Spleen (tissue), 11 donors: Measurements from ENCODE around the gene MIEF1. TPM values are rescaled to one million over a fixed set of nuclear protein-coding genes. Genes with fewer than 3 reads are reported as not detected.

ENCODE experiments used
- DNase-seq: peaks from one replicate; pipeline ENCODE4 v3.0.0-alpha.2; 2020
- H3K27ac ChIP-seq, 8 donors: fragments of 200-600 bp; sonication (generic) in 7 of 8; 1 replicate in 4 of 8; 2 replicates in 4 of 8; pipeline versions ENCODE4 v1.5.0 to v1.8.0; 2016 to 2021; ENCODE audit warnings: inconsistent platforms in 4 of 8, mild to moderate bottlenecking in 4 of 8, moderate library complexity in 1 of 8
- H3K27me3 ChIP-seq, 7 donors: fragments of 200-600 bp; sonication (generic) in 6 of 7; replicated peaks in 1 of 7; 1 replicate in 4 of 7; 2 replicates in 3 of 7; pipeline versions ENCODE4 v1.5.0 to v1.8.0; 2016 to 2021; ENCODE audit warnings: inconsistent platforms in 3 of 7, mild to moderate bottlenecking in 1 of 7
- H3K36me3 ChIP-seq, 6 donors: fragments of 200-600 bp; sonication (generic) in 5 of 6; 1 replicate in 4 of 6; 2 replicates in 2 of 6; pipeline versions ENCODE4 v1.5.0 to v1.8.0; 2016 to 2021; ENCODE audit warnings: inconsistent platforms in 2 of 6
- H3K4me1 ChIP-seq, 6 donors: fragments of 200-600 bp; sonication (generic) in 5 of 6; 1 replicate in 3 of 6; 2 replicates in 3 of 6; pipeline versions ENCODE4 v1.5.0 to v1.8.0; 2016 to 2021; ENCODE audit warnings: inconsistent platforms in 3 of 6
- H3K4me3 ChIP-seq, 8 donors: fragments of 200-600 bp; sonication (generic) in 7 of 8; 1 replicate in 4 of 8; 2 replicates in 4 of 8; pipeline versions ENCODE4 v1.5.0 to v1.8.0; 2016 to 2021; ENCODE audit warnings: inconsistent platforms in 4 of 8, mild to moderate bottlenecking in 4 of 8, moderate library complexity in 2 of 8
- H3K9me3 ChIP-seq, 8 donors: fragments of 200-600 bp; sonication (generic) in 7 of 8; 1 replicate in 4 of 8; 2 replicates in 4 of 8; pipeline versions ENCODE4 v1.5.0 to v1.8.0; 2016 to 2021; ENCODE audit warnings: inconsistent platforms in 4 of 8
- CTCF ChIP-seq, 11 experiments: fragments of 200-600 bp in 7 of 11; fragments of 450-650 bp in 4 of 11; sonication (generic) in 4 of 11; IDR thresholded peaks in 8 of 11; conservative IDR thresholded peaks in 3 of 11; 1 replicate in 7 of 11; 2 replicates in 4 of 11; pipeline versions ENCODE4 v1.4.0 to v1.8.0; 2016 to 2021; ENCODE audit warnings: antibody characterized with exemption in 11 of 11, inconsistent platforms in 4 of 11, mild to moderate bottlenecking in 1 of 11
- POLR2A ChIP-seq, 3 donors: fragments of 450-650 bp; IDR thresholded peaks; one replicate each; pipeline ENCODE4 v1.5.1; 2017; ENCODE audit warnings: antibody characterized with exemption in 3 of 3, mild to moderate bottlenecking in 1 of 3
- POLR2AphosphoS5 ChIP-seq, 3 donors: sonication (generic); formaldehyde crosslinking; IDR thresholded peaks; one replicate each; pipeline ENCODE4 v1.5.1; 2017; ENCODE audit warnings: antibody characterized with exemption in 3 of 3
- WGBS, 5 donors: extraction: QIAGEN DNeasy Blood & Tissue Kit in 3 of 5; methylation state at CpG; one replicate each; pipeline versions ENCODE4 v1.1.5 to v1.1.7; 2013 to 2018; 5-methylcytosine and 5-hydroxymethylcytosine counted together
- intact Hi-C: fragments of 100-400 bp; cut with DNase I; formaldehyde crosslinking; loops from one replicate; pipeline ENCODE4 v1.15.0; 2023; ENCODE audit warnings: low total_unique reads
- polyA plus RNA-seq, 3 donors: library from polyadenylated mRNA; stranded (reverse); fragments of 200-250 nt; gene quantifications; one replicate each; pipeline ENCODE4 v1.2.1, GENCODE V29; 2013
- total RNA-seq, 7 donors: library from RNA; depleted of rRNA in 3 of 7; stranded (reverse); fragments of >200 nt in 3 of 7; fragmentation: NEBNext Ultra II Directional in 4 of 7; extraction: Animal tissue kit (Norgen Biotek cat#: 25700) in 4 of 7; gene quantifications; one replicate each; pipeline versions ENCODE4 v1.1.0 to v1.2.1, GENCODE V29; 2016 to 2021
- donor health status: healthy with polysubstance abuse.
- donor health status: DM: no; HTN: no; CAD: no; lungs with moderate emphysema.
- donor health status: DM: no; HTN: no; CAD: no.
- donor health status: Bipolar disorder and iron deficiency.
- donor health status: healthy.
- donor health status: DM: no; HTN: no; CAD: no.
- donor health status: DM: yes; HTN: yes; CAD: no.

MIEF1 gene
- total and polyA plus RNA-seq, 10 donors: 5.8 to 31.4 (median 25.9) TPM

- H3K4me3 ChIP-seq: peak overlapping the region in 1 of 8 donors; percentile 64
Measured at GRCh38 chr22:39530116-39530515, 28.0 kb downstream of the MIEF1 start.

GRCh38 chr22:39530692-39531331 is 28.7 kb downstream of the MIEF1 start:
- intact Hi-C loops: loop anchor here (5.0 kb wide), 1 partner anchor 816 kb away; the partner anchor contains the start of gene ADSL
- Histone ChIP-seq H3K9me3 (no peaks in the 10 kb centered on the region), H3K27me3 (no peaks in the 10 kb centered on the region), H3K36me3 (peaks cover 0 to 52% (median 16%) of the 10 kb centered on the region in 6 donors), H3K27ac (peak overlapping the region in 3 of 8 donors; percentile 92 to 99 (median 97)), H3K4me1 (peaks cover 63 to 91% (median 83%) of the 10 kb centered on the region in 6 donors), H3K4me3 (peak overlapping the region in 4 of 8 donors; percentile 65 to 87 (median 76))
- DNase-seq: no peak
- WGBS, 5 donors: 38 to 54% (median 45%) methylated on average over 9 of the region's 9 CpGs
- TF ChIP-seq CTCF (IDR thresholded peaks at IDR 0.05 in 8 of 11, conservative IDR thresholded peaks at IDR 0.05 in 3 of 11): peak in 3 of 11 experiments; percentile 24 to 27 (median 24)
- no peak for TF ChIP-seq POLR2A (IDR thresholded peaks at IDR 0.05)

More at GRCh38 chr22:39530116-39530515, 28.0 kb downstream of the MIEF1 start:
- peak overlapping the region in 5 of 8 donors; percentile 60 to 99 (median 85) for H3K27ac ChIP-seq
- 60 to 81% (median 66%) methylated on average over 6 of the region's 6 CpGs for WGBS, 5 donors
- H3K4me1 ChIP-seq: peaks cover 69 to 95% (median 89%) of the 10 kb centered on the region in 6 donors
- no peaks in the 10 kb centered on the region for H3K9me3 ChIP-seq
- DNase-seq: no peak
- TF ChIP-seq CTCF (IDR thresholded peaks at IDR 0.05 in 8 of 11, conservative IDR thresholded peaks at IDR 0.05 in 3 of 11): no peak
- no peak for TF ChIP-seq POLR2AphosphoS5 (IDR thresholded peaks at IDR 0.05)
- TF ChIP-seq POLR2A (IDR thresholded peaks at IDR 0.05): no peak
- peaks cover 0 to 59% (median 18%) of the 10 kb centered on the region in 6 donors for H3K36me3 ChIP-seq
- intact Hi-C loops: loop anchor here (5.0 kb wide), 1 partner anchor 817 kb away; the partner anchor contains the start of gene ADSL
- H3K27me3 ChIP-seq: no peaks in the 10 kb centered on the region

GRCh38 chr22:39532215-39533073 is 30.4 kb downstream of the MIEF1 start, which contains the start of gene RPS19BP1:
TSS of gene RPS19BP1 (minus strand) at chr22:39532748. CDS start at chr22:39532738, 10 bp downstream.
- H3K36me3 ChIP-seq: peaks cover 0 to 41% (median 16%) of the 10 kb centered on the region in 6 donors
- H3K27me3 ChIP-seq: no peaks in the 10 kb centered on the region
- peak; percentile 100 for DNase-seq
- H3K27ac ChIP-seq: peak within 1 kb of the TSS; percentile 81 to 99 (median 93)
- 0 to 1% (median 0%) methylated on average over 55 to 67 of the region's 67 CpGs for WGBS, 5 donors
- intact Hi-C loops: loop anchor here (5.0 kb wide), 1 partner anchor 815 kb away; the partner anchor contains the start of gene ADSL
- H3K9me3 ChIP-seq: no peaks in the 10 kb centered on the region
- peak within 1 kb of the TSS; percentile 59 to 87 (median 72) for H3K4me3 ChIP-seq
- peaks cover 51 to 75% (median 66%) of the 10 kb centered on the region in 6 donors for H3K4me1 ChIP-seq
- TF ChIP-seq CTCF (IDR thresholded peaks at IDR 0.05 in 8 of 11, conservative IDR thresholded peaks at IDR 0.05 in 3 of 11): peak in 4 of 11 experiments; percentile 3 to 25 (median 19)
- TF ChIP-seq POLR2A (IDR thresholded peaks at IDR 0.05): peak in 1 of 3 donors; percentile 72
- peak; percentile 94 to 97 (median 95) for TF ChIP-seq POLR2AphosphoS5 (IDR thresholded peaks at IDR 0.05)
